HepG2 (cell line): ENCODE results near the gene OR10P1. TPM values are rescaled to one million over a fixed set of nuclear protein-coding genes. Genes with fewer than 3 reads are reported as not detected.

Experiments used
- ATAC-seq: fragments of 200-7000 bp; cut with Tn5 transposase; 3 replicates; pipeline ENCODE4 v1.9.1; 2020; ENCODE audit warnings: mild to moderate bottlenecking, moderate library complexity
- BruUV-seq: library from RNA; stranded (reverse); fragments of 400-500 nt; replicated peaks from 2 replicates; lab custom pipeline; 2021; lab: Mats Ljungman, UMichigan
- CTCF ChIA-PET: fragments of 300-600 bp; formaldehyde crosslinking; extraction: SDS; loops from one replicate; lab custom pipeline; 2021; ENCODE audit warnings: low total read pairs, inconsistent platforms, low intra/inter-chr PET ratio; lab: Yijun Ruan, JAX
- POLR2A ChIA-PET: fragments of 350-600 bp; sonication (Branson Sonifier 250); formaldehyde crosslinking; loops from one replicate; lab custom pipeline; 2020; ENCODE audit warnings: antibody characterized with exemption, inconsistent platforms; lab: Yijun Ruan, JAX
- DNase-seq: peaks from one replicate; pipeline ENCODE4 v3.0.0-alpha.2; 2015; ENCODE audit warnings: low spot score
- FAIRE-seq: peaks from 3 replicates; lab custom pipeline; 2011; peaks lifted over from hg19 to GRCh38; lab: Jason Lieb, UNC
- H2AFZ ChIP-seq: one replicate; pipeline ENCODE4 v1.6.1; 2011; ENCODE audit warnings: low read length, inconsistent platforms
- H3K27ac ChIP-seq: fragments of 300-600 bp; 3 replicates; pipeline ENCODE4 v1.8.0; 2011; ENCODE audit warnings: mixed run types, mild to moderate bottlenecking, mixed read lengths, low read length, inconsistent platforms; ENCODE audit not compliant: insufficient read depth; ENCODE audit errors: extremely low read length
- H3K27me3 ChIP-seq, 2 experiments: fragments of 200-600 bp in 1 of 2; 2 replicates in 1 of 2; 3 replicates in 1 of 2; pipeline versions ENCODE4 v1.6.0 to v1.8.0; 2011; ENCODE audit warnings: low read length in 2 of 2, mild to moderate bottlenecking in 2 of 2, moderate library complexity in 2 of 2, inconsistent platforms in 1 of 2; ENCODE audit not compliant: insufficient read depth in 2 of 2, control insufficient read depth in 1 of 2
- H3K36me3 ChIP-seq, 2 experiments: fragments of 200-600 bp in 1 of 2; replicated peaks in 1 of 2; 2 replicates in 1 of 2; 3 replicates in 1 of 2; pipeline versions ENCODE4 v1.5.1 to v1.8.0; 2011; ENCODE audit warnings: low read length in 2 of 2, inconsistent platforms in 1 of 2; ENCODE audit not compliant: insufficient read depth in 2 of 2, control insufficient read depth in 1 of 2
- H3K4me1 ChIP-seq: 2 replicates; pipeline ENCODE4 v1.5.1; 2012; ENCODE audit warnings: low read length, inconsistent platforms; ENCODE audit not compliant: insufficient read depth
- H3K4me2 ChIP-seq: 2 replicates; pipeline ENCODE4 v1.6.0; 2011; ENCODE audit warnings: low read depth, low read length, inconsistent platforms
- H3K4me3 ChIP-seq, 3 experiments: fragments of 200-600 bp in 1 of 3; sonication (generic), shearing (Covaris generic) in 1 of 3; replicated peaks in 1 of 3; 2 replicates each; pipeline ENCODE4 v1.5.1; 2011 to 2016; ENCODE audit warnings: low read length in 3 of 3, inconsistent platforms in 2 of 3, low read depth in 2 of 3, mild to moderate bottlenecking in 2 of 3, control low read depth in 1 of 3, mixed read lengths in 1 of 3; ENCODE audit not compliant: insufficient read depth in 1 of 3
- H3K79me2 ChIP-seq: one replicate; pipeline ENCODE4 v1.6.1; 2011; ENCODE audit warnings: low read length, inconsistent platforms; ENCODE audit not compliant: insufficient read depth
- H3K9ac ChIP-seq: 2 replicates; pipeline ENCODE4 v1.6.0; 2011; ENCODE audit warnings: mild to moderate bottlenecking, low read depth, low read length, inconsistent platforms; ENCODE audit not compliant: insufficient read depth
- H3K9me3 ChIP-seq: 2 replicates; pipeline ENCODE4 v1.5.1; 2012; ENCODE audit warnings: mild to moderate bottlenecking, low read length
- H4K20me1 ChIP-seq: 2 replicates; pipeline ENCODE4 v1.6.0; 2011; ENCODE audit warnings: inconsistent platforms, mild to moderate bottlenecking, low read length, moderate library complexity; ENCODE audit not compliant: insufficient read depth
- ATF7 ChIP-seq, 2 experiments: fragments of 450-650 bp in 1 of 2; sonication (generic) in 1 of 2; formaldehyde crosslinking in 1 of 2; IDR thresholded peaks; 2 replicates each; pipeline versions ENCODE4 v1.4.0 to v1.6.1; 2016 to 2020; ENCODE audit warnings: antibody characterized with exemption in 1 of 2, mild to moderate bottlenecking in 1 of 2, missing genetic modification reagents in 1 of 2
- FOXA1 ChIP-seq, 2 experiments: fragments of 450-650 bp in 1 of 2; sonication (generic) in 1 of 2; formaldehyde crosslinking in 1 of 2; IDR thresholded peaks; 2 replicates each; pipeline versions ENCODE4 v1.4.0 to v1.6.1; 2016 to 2020; ENCODE audit warnings: missing genetic modification reagents in 1 of 2
- JUND ChIP-seq: sonication (generic); formaldehyde crosslinking; IDR thresholded peaks from 2 replicates; pipeline ENCODE4 v1.8.0; 2022; ENCODE audit warnings: mild to moderate bottlenecking, missing genetic modification reagents
- NFE2L1 ChIP-seq: sonication (generic); formaldehyde crosslinking; IDR thresholded peaks from 2 replicates; pipeline ENCODE4 v1.4.0; 2020; ENCODE audit warnings: missing genetic modification reagents, mild to moderate bottlenecking, borderline replicate concordance
- ZFP36 ChIP-seq: fragments of 150-350 bp; IDR thresholded peaks from 2 replicates; pipeline ENCODE4 v1.6.1; 2018; ENCODE audit warnings: borderline replicate concordance, low read length, low read depth; ENCODE audit not compliant: partially characterized antibody
- ZFP41 ChIP-seq: sonication (generic); formaldehyde crosslinking; IDR thresholded peaks from 2 replicates; pipeline ENCODE4 v1.4.0; 2020; ENCODE audit warnings: mild to moderate bottlenecking, missing genetic modification reagents, borderline replicate concordance
- ZFX ChIP-seq: sonication (generic); formaldehyde crosslinking; IDR thresholded peaks from 2 replicates; pipeline ENCODE4 v1.4.0; 2020; ENCODE audit warnings: mild to moderate bottlenecking, low read depth, missing genetic modification reagents, moderate library complexity
- ZNF543 ChIP-seq: sonication (generic); formaldehyde crosslinking; IDR thresholded peaks from 2 replicates; pipeline ENCODE4 v1.4.0; 2020; ENCODE audit warnings: mild to moderate bottlenecking, missing genetic modification reagents
- ZNF674 ChIP-seq: sonication (generic); formaldehyde crosslinking; IDR thresholded peaks from 2 replicates; pipeline ENCODE4 v1.5.0; 2020; ENCODE audit warnings: low read depth, mild to moderate bottlenecking, missing genetic modification reagents
- ZNF75D ChIP-seq: sonication (generic); formaldehyde crosslinking; IDR thresholded peaks from 2 replicates; pipeline ENCODE4 v1.8.1; 2023; ENCODE audit warnings: missing genetic modification reagents, mild to moderate bottlenecking, borderline replicate concordance
- WGBS: methylation state at CpG from one replicate; pipeline ENCODE4 v1.1.6; 2017; ENCODE audit warnings: low lambda C conversion rate; 5-methylcytosine and 5-hydroxymethylcytosine counted together
- in situ Hi-C: cut with HindIII; loops from 2 replicates; pipeline ENCODE4 v1.10.0; 2017; ENCODE audit warnings: low pct_unique_long_range_greater_than_20kb; ENCODE audit not compliant: extremely low pct_ligation_motif_present
- intact Hi-C: fragments of 100-400 bp; cut with micrococcal nuclease; formaldehyde crosslinking; loops from one replicate; pipeline ENCODE4 v1.10.0; 2022; ENCODE audit not compliant: unreplicated experiment
- polyA plus RNA-seq, 8 experiments: library from polyadenylated mRNA; depleted of rRNA in 3 of 8; stranded (reverse) in 7 of 8; unstranded in 1 of 8; fragments of >200 nt; fragmentation: Illumina TruSeq in 4 of 8; extraction: Trizol in 4 of 8; gene quantifications; 2 replicates each; pipeline versions ENCODE4 v1.2.1 to v1.2.3, GENCODE V29; 2011 to 2016; ENCODE audit warnings: low read depth in 4 of 8, missing spikeins in 1 of 8, mixed read lengths in 1 of 8; ENCODE audit not compliant: insufficient read depth in 1 of 8
- total RNA-seq, 5 experiments: library from RNA; depleted of rRNA; stranded (reverse); fragments of >200 nt; fragmentation: Illumina TruSeq; extraction: Trizol; gene quantifications; 2 replicates each; pipeline ENCODE4 v1.2.3, GENCODE V29; 2016; ENCODE audit warnings: low read depth in 1 of 5
- TF ChIP-seq, protein P1 (sequence below): sonication (generic); formaldehyde crosslinking; conservative IDR thresholded peaks from 2 replicates; pipeline ENCODE4 v1.8.0; 2022; ENCODE audit warnings: low read depth, missing genetic modification reagents

OR10P1 gene
- total and polyA plus RNA-seq, 2 of the 13 experiments (the other 11 are each of a cell fraction or from before 2014, with no cell fraction given): not detected

DNA sequence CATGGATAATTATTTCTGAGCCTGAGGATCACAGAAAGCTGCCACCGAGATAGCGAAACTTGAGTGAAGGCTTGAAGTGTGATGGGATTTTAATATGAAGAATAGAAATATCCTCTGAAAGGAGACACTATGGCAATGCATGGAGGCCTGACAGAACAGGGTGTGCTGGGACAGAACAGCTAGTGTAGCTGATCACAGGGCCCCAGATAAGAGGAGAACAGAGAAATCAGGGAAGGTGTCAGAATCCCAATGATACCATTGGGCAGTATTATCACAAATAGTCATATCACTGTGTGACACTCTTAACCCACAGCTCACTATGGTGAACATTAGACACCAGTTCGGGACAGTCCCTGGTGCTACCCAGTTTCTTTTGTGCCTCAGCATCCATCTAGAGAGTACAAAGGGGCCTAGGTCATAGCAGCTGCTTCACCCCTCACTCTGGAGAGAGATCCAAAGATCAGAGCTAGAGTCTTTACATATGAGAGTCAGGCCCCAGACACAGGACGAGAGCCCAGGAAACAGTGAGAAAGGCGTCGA, 506 bp upstream of the OR10P1 start:
- in situ Hi-C loops (no loop called here), intact Hi-C loops (no loop called here)
- CTCF ChIA-PET: no interaction called here
- TF ChIP-seq FOXA1 (IDR thresholded peaks at IDR 0.05) (no peak), FOXA1 (CRISPR knock-in tag; IDR thresholded peaks at IDR 0.05) (no peak)
- peaks cover 3 to 12% of the 10 kb centered on the region in 2 experiments; a peak in 3 of 5 replicates for H3K27me3 ChIP-seq
- ATAC-seq (no peak), FAIRE-seq (no peak), DNase-seq (no peak)
- H3K4me3 ChIP-seq: no peak overlapping the region
- H3K4me2 ChIP-seq: no peak overlapping the region
- H3K4me1 ChIP-seq: no peaks in the 10 kb centered on the region
- no TSS peak for BruUV-seq
- H4K20me1 ChIP-seq: no peaks in the 10 kb centered on the region
- POLR2A ChIA-PET: no interaction called here
- no peak overlapping the region for H2AFZ ChIP-seq
- no peaks in the 10 kb centered on the region for H3K79me2 ChIP-seq
- H3K9me3 ChIP-seq: no peaks in the 10 kb centered on the region
- no peaks in the 10 kb centered on the region for H3K36me3 ChIP-seq
- no peak overlapping the region for H3K9ac ChIP-seq
- WGBS: 16% methylated on average over 6 of the region's 6 CpGs
- H3K27ac ChIP-seq: no peak overlapping the region

DNA sequence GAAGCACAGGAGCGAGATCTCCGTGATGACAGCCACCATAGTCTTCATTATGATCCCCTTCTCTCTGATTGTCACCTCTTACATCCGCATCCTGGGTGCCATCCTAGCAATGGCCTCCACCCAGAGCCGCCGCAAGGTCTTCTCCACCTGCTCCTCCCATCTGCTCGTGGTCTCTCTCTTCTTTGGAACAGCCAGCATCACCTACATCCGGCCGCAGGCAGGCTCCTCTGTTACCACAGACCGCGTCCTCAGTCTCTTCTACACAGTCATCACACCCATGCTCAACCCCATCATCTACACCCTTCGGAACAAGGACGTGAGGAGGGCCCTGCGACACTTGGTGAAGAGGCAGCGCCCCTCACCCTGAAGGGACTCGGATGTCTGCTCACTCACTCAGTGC, 775 bp downstream of the OR10P1 start:
- FAIRE-seq: no peak
- TF ChIP-seq ZNF674 (CRISPR knock-in tag): no peak
- no peak for TF ChIP-seq ZFX (CRISPR knock-in tag)
- TF ChIP-seq ATF7 (IDR thresholded peaks at IDR 0.05): no peak
- TF ChIP-seq ATF7 (CRISPR knock-in tag; IDR thresholded peaks at IDR 0.05): no peak
- TF ChIP-seq NFE2L1 (CRISPR knock-in tag): no peak
- TF ChIP-seq, protein P1, sequence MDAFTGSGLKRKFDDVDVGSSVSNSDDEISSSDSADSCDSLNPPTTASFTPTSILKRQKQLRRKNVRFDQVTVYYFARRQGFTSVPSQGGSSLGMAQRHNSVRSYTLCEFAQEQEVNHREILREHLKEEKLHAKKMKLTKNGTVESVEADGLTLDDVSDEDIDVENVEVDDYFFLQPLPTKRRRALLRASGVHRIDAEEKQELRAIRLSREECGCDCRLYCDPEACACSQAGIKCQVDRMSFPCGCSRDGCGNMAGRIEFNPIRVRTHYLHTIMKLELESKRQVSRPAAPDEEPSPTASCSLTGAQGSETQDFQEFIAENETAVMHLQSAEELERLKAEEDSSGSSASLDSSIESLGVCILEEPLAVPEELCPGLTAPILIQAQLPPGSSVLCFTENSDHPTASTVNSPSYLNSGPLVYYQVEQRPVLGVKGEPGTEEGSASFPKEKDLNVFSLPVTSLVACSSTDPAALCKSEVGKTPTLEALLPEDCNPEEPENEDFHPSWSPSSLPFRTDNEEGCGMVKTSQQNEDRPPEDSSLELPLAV: no peak
- no peak for TF ChIP-seq ZFP36
- no peak for TF ChIP-seq ZNF543 (CRISPR knock-in tag)
- no peak for TF ChIP-seq ZNF75D (CRISPR knock-in tag)
- TF ChIP-seq ZFP41 (CRISPR knock-in tag): no peak
- TF ChIP-seq JUND (CRISPR knock-in tag): no peak
- TF ChIP-seq, all 625 proteins: peak for 0
- no peak for ATAC-seq
- Histone ChIP-seq H3K27ac (no peak overlapping the region), H4K20me1 (no peaks in the 10 kb centered on the region), H3K79me2 (no peaks in the 10 kb centered on the region), H2AFZ (no peak overlapping the region), H3K36me3 (no peaks in the 10 kb centered on the region), H3K27me3 (peaks cover 3 to 11% of the 10 kb centered on the region in 2 experiments; a peak in 3 of 5 replicates), H3K4me1 (no peaks in the 10 kb centered on the region), H3K4me3 (no peak overlapping the region), H3K9me3 (no peaks in the 10 kb centered on the region), H3K4me2 (no peak overlapping the region), H3K9ac (no peak overlapping the region)
- ChIA-PET POLR2A (no interaction called here), CTCF (no interaction called here)
- in situ Hi-C loops (no loop called here), intact Hi-C loops (no loop called here)
- DNase-seq: no peak
- 33% methylated on average over 15 of the region's 15 CpGs for WGBS
- no TSS peak for BruUV-seq
